ENCODE data around the gene ANXA11.

DNA sequence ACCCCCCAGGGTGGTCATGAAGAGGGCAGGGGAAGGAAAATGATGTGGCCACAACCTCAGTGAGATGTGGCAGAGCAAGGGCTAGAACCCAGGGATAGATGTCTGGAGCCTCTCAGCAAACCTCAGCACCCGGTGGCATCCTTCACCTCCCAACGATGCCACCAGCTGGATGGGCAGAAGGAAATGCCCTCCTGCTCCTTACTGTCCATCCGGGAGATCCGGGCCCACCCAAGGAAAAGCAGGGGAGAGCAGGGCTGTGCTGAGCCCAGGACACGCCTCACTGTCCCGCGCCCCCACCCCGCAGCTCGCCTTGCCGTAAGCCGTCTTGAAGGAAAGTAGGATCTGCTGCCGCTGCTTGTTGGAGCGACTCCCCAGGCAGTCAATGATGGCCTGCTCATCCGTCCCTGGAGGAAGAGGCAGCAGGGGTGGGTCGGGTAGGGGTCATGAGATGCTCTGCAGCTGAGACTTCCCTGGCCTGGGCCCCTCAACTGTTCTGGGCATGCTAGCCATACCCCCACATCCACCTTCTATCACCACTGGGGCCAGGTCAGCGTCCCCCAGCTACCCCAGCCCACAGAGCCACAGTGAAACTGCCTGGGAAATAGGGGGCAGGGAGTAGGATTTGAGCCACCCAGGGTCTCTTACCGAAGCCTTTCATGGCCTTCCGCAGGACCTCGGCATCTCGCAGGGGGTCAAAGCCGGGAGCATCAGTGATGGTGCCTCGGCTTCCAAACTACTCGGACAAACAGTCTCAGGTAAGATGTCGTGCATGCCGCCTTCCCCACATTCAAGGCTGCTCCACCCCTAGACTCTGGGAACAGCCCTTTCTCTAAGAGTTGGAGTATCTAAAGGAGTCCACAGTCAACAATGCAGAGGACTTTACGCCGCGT is 38.5 kb downstream of the ANXA11 start:
- TF ChIP-seq, protein P1, sequence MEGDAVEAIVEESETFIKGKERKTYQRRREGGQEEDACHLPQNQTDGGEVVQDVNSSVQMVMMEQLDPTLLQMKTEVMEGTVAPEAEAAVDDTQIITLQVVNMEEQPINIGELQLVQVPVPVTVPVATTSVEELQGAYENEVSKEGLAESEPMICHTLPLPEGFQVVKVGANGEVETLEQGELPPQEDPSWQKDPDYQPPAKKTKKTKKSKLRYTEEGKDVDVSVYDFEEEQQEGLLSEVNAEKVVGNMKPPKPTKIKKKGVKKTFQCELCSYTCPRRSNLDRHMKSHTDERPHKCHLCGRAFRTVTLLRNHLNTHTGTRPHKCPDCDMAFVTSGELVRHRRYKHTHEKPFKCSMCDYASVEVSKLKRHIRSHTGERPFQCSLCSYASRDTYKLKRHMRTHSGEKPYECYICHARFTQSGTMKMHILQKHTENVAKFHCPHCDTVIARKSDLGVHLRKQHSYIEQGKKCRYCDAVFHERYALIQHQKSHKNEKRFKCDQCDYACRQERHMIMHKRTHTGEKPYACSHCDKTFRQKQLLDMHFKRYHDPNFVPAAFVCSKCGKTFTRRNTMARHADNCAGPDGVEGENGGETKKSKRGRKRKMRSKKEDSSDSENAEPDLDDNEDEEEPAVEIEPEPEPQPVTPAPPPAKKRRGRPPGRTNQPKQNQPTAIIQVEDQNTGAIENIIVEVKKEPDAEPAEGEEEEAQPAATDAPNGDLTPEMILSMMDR (IDR thresholded peaks at IDR 0.05; ENCODE audit: low read length) = no peak
- TF ChIP-seq EZH2 (IDR thresholded peaks at IDR 0.05; ENCODE audit: borderline replicate concordance, low read length) = no peak

Measured in OCI-LY1 (cell line).